Endodermal cell (in vitro differentiated cells): ENCODE data around the gene CNKSR1. TPM values are rescaled to one million over a fixed set of nuclear protein-coding genes. Genes with fewer than 3 reads are reported as not detected.

Source experiments
- DNase-seq: peaks from one replicate; pipeline ENCODE4 v3.0.0-alpha.2; 2017
- H3K27ac ChIP-seq: 2 replicates; pipeline ENCODE4 v1.5.1; 2013; ENCODE audit warnings: mild to moderate bottlenecking, low read depth, low read length, moderate library complexity
- H3K27me3 ChIP-seq: 2 replicates; pipeline ENCODE4 v1.6.1; 2013; ENCODE audit warnings: mild to moderate bottlenecking, low read length, moderate library complexity; ENCODE audit not compliant: insufficient read depth, control insufficient read depth, poor library complexity, severe bottlenecking
- H3K36me3 ChIP-seq: 2 replicates; pipeline ENCODE4 v1.7.0; 2013; ENCODE audit warnings: mild to moderate bottlenecking, low read length, moderate library complexity; ENCODE audit not compliant: control insufficient read depth, insufficient read depth
- H3K4me1 ChIP-seq: one replicate; pipeline ENCODE4 v1.7.0; 2013; ENCODE audit warnings: low read length; ENCODE audit not compliant: control insufficient read depth, insufficient read depth
- H3K4me3 ChIP-seq: 2 replicates; pipeline ENCODE4 v1.5.1; 2013; ENCODE audit warnings: mild to moderate bottlenecking, low read length, moderate library complexity
- H3K9ac ChIP-seq: 2 replicates; pipeline ENCODE4 v1.6.1; 2013; ENCODE audit warnings: mild to moderate bottlenecking, low read length, moderate library complexity; ENCODE audit not compliant: poor library complexity, severe bottlenecking; ENCODE audit errors: extremely low read depth
- H3K9me3 ChIP-seq: 2 replicates; pipeline ENCODE4 v1.6.1; 2013; ENCODE audit warnings: mild to moderate bottlenecking, low read length, moderate library complexity; ENCODE audit not compliant: control insufficient read depth
- H3K27ac Mint-ChIP-seq: 2 replicates; pipeline ENCODE4 v1.8.0; 2020; ENCODE audit warnings: mixed read lengths
- H3K27me3 Mint-ChIP-seq: 2 replicates; pipeline ENCODE4 v1.8.0; 2021; ENCODE audit warnings: mild to moderate bottlenecking, mixed read lengths; ENCODE audit not compliant: insufficient read depth
- H3K36me3 Mint-ChIP-seq: 2 replicates; pipeline ENCODE4 v1.8.0; 2020; ENCODE audit warnings: low read depth, mixed read lengths
- H3K4me1 Mint-ChIP-seq: 2 replicates; pipeline ENCODE4 v1.8.0; 2020; ENCODE audit warnings: mixed read lengths
- H3K4me3 Mint-ChIP-seq: 2 replicates; pipeline ENCODE4 v1.8.0; 2020; ENCODE audit warnings: mild to moderate bottlenecking, moderate library complexity, mixed read lengths
- H3K9me3 Mint-ChIP-seq: 2 replicates; pipeline ENCODE4 v1.8.0; 2020; ENCODE audit warnings: mild to moderate bottlenecking, mixed read lengths
- WGBS, 2 experiments: methylation state at CpG; one replicate each; pipeline versions ENCODE4 v1.1.5 to v1.1.7; 2013; ENCODE audit warnings: missing lambda C conversion rate in 2 of 2, mixed read lengths in 1 of 2; ENCODE audit not compliant: insufficient coverage in 1 of 2, insufficient read length in 1 of 2; 5-methylcytosine and 5-hydroxymethylcytosine counted together
- total RNA-seq, 2 donors: library from RNA; stranded (reverse); fragmentation: NEBNext Ultra II Directional in 1 of 2; extraction: Animal tissue kit (Norgen Biotek cat#: 25700) in 1 of 2; gene quantifications; 2 replicates in 1 of 2; 3 replicates in 1 of 2; pipeline ENCODE4 v1.2.1, GENCODE V29; 2021
- TF ChIP-seq, protein P1 (sequence below): fragments of 200-600 bp; sonication (generic); conservative IDR thresholded peaks from 2 replicates; pipeline ENCODE4 v1.5.0; 2021; ENCODE audit warnings: antibody characterized with exemption, mild to moderate bottlenecking

The CNKSR1 gene
- total RNA-seq, 2 donors from 2014 or later: 35.8 to 44.1 TPM

DNA sequence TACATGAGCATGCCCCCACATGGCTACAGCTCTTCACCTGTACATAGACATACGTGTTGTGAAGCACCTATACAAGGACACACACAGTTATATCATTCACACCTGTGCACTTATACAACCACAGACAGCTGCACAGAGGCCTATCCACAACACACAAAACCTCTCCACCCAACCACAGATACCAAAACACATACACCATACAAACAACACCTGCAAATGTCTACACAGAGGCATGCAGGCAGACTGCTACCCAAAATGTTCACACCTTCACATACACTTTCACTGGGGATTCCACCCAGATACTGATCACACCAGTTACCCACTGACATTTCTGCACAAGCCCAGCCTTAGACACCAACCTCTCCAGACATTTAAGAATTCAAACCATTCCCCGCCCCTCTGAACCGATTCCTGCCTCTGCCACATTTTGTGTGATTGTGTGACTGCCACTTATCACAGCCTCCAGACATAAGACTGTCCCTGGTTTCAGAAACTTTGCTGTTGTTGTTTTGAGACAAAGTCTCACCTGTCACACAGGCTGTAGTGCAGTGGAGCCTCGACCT lies 10.5 kb upstream of the CNKSR1 start:
- H3K9ac ChIP-seq: no peak overlapping the region
- H3K9me3 ChIP-seq: no peaks in the 10 kb centered on the region
- H3K27me3 ChIP-seq: peaks cover 23% of the 10 kb centered on the region
- no peak overlapping the region for H3K4me3 ChIP-seq
- no peak overlapping the region for H3K4me3 Mint-ChIP-seq
- peaks cover 15% of the 10 kb centered on the region for H3K4me1 ChIP-seq
- WGBS, 2 experiments: 92% methylated on average over 4 of the region's 4 CpGs
- no peaks in the 10 kb centered on the region for H3K9me3 Mint-ChIP-seq
- no peaks in the 10 kb centered on the region for H3K36me3 ChIP-seq
- H3K4me1 Mint-ChIP-seq: peaks cover 36% of the 10 kb centered on the region
- TF ChIP-seq, protein P1, sequence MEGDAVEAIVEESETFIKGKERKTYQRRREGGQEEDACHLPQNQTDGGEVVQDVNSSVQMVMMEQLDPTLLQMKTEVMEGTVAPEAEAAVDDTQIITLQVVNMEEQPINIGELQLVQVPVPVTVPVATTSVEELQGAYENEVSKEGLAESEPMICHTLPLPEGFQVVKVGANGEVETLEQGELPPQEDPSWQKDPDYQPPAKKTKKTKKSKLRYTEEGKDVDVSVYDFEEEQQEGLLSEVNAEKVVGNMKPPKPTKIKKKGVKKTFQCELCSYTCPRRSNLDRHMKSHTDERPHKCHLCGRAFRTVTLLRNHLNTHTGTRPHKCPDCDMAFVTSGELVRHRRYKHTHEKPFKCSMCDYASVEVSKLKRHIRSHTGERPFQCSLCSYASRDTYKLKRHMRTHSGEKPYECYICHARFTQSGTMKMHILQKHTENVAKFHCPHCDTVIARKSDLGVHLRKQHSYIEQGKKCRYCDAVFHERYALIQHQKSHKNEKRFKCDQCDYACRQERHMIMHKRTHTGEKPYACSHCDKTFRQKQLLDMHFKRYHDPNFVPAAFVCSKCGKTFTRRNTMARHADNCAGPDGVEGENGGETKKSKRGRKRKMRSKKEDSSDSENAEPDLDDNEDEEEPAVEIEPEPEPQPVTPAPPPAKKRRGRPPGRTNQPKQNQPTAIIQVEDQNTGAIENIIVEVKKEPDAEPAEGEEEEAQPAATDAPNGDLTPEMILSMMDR: no peak
- peaks cover 54% of the 10 kb centered on the region for H3K27me3 Mint-ChIP-seq
- DNase-seq: no peak
- H3K36me3 Mint-ChIP-seq: peaks cover 4% of the 10 kb centered on the region
- no peak overlapping the region for H3K27ac Mint-ChIP-seq
- H3K27ac ChIP-seq: no peak overlapping the region

DNA sequence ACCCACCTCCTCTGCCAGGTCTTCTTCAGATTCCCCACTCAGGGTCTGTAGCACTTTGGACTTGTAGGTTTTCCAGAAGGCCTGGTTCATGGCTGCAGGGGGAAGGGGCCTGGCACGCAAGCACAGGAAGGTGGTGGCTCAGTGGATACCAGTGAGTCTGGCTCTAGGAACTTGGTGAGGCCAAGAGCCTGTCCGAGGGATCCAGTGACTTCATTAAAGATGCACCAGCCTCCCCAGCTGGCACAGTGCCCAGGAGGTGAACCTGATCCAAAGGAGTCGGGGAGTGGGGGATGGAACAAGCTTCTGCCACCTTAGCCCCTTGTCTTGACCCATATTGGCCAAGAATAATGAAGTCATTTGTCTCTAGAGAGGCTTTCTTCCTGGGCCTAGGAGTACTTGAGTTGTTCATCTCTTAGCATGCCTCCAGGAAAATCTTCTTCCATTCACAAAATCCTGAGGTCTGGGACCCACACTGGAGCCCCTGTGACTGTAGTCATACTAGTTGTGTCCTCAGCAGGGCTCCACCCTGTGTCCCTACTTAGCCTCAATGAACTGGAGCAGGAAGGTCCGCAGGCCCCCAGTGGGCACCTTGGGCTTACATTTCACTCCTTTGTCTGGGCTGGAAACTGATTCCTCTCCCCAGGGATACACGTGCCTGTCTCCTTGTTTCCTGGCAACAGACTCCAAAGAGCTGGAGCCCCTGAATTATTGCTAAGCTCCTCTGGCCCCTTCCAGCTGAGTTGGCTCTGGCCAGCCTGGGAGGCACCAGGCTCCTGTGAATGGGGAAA lies 8.7 kb upstream of the CNKSR1 start, which contains the start of gene C1orf232:
TSS of gene C1orf232 (minus strand) at position 554 of the 788 bp plus-strand sequence. CDS start at position 90, 464 bp downstream.
- DNase-seq: no peak
- Mint-ChIP-seq H3K4me1 (peaks cover 32% of the 10 kb centered on the region), H3K27me3 (peaks cover 38% of the 10 kb centered on the region), H3K4me3 (peak within 1 kb of the TSS; percentile 80), H3K36me3 (peaks cover 4% of the 10 kb centered on the region), H3K9me3 (no peaks in the 10 kb centered on the region), H3K27ac (peak within 1 kb of the TSS; percentile 91)
- peak within 1 kb of the TSS; percentile 79 for H3K27ac ChIP-seq
- peaks cover 15% of the 10 kb centered on the region for H3K4me1 ChIP-seq
- peak within 1 kb of the TSS; percentile 91 for H3K4me3 ChIP-seq
- no peaks in the 10 kb centered on the region for H3K9me3 ChIP-seq
- TF ChIP-seq, protein P1: no peak
- no peaks in the 10 kb centered on the region for H3K36me3 ChIP-seq
- H3K9ac ChIP-seq: peak within 1 kb of the TSS; percentile 79
- 61 to 85% methylated on average over 3 to 5 of the region's 5 CpGs for WGBS, 2 experiments
- H3K27me3 ChIP-seq: peaks cover 5% of the 10 kb centered on the region

DNA sequence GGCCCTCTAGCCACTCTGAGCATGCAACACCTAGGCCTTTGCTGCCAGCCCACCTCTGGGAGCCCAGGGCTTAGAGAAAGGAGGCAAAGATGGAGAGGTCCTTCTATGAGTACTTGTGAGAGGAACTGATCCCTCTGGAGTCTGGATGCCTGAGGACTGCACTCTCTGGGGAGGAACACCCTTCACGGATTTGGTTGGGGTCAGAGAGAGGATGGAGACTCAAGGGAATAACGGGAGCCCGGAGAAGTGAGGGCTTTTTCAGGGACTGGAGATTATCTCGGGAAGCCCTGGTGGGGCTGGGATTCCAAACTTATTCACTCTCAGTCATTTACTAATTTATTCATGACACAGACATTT lies 8.1 kb upstream of the CNKSR1 start:
- TF ChIP-seq, protein P1: no peak
- Mint-ChIP-seq H3K27me3 (peaks cover 34% of the 10 kb centered on the region), H3K27ac (peak overlapping the region; percentile 79), H3K4me1 (peaks cover 32% of the 10 kb centered on the region), H3K4me3 (peak overlapping the region; percentile 80), H3K9me3 (no peaks in the 10 kb centered on the region), H3K36me3 (peaks cover 4% of the 10 kb centered on the region)
- WGBS, 2 experiments: 77 to 88% methylated on average over 1 to 4 of the region's 4 CpGs
- Histone ChIP-seq H3K9me3 (no peaks in the 10 kb centered on the region), H3K27ac (peak overlapping the region; percentile 79), H3K4me3 (peak overlapping the region; percentile 91), H3K4me1 (peaks cover 15% of the 10 kb centered on the region), H3K36me3 (no peaks in the 10 kb centered on the region), H3K9ac (no peak overlapping the region), H3K27me3 (no peaks in the 10 kb centered on the region)
- no peak for DNase-seq
